KOPT-K1 (cell line): ENCODE results near the gene EPYC.
"Not testable (repeated sequence)": the region's sequence is repeated elsewhere in the genome, so short reads cannot be mapped to it uniquely, and the experiment has no call there.

Source experiments
- H3K27ac ChIP-seq: fragments of 200-600 bp; sonication (generic); 2 replicates; pipeline ENCODE4 v1.5.1; 2016; ENCODE audit warnings: antibody characterized with exemption, mild to moderate bottlenecking, low read depth, low read length; ENCODE audit not compliant: poor library complexity, severe bottlenecking
- H3K36me3 ChIP-seq: fragments of 200-600 bp; sonication (generic); 2 replicates; pipeline ENCODE4 v1.5.1; 2017; ENCODE audit warnings: antibody characterized with exemption, mild to moderate bottlenecking, low read length, moderate library complexity; ENCODE audit not compliant: insufficient read depth
- H3K9me3 ChIP-seq: fragments of 200-600 bp; sonication (generic); 2 replicates; pipeline ENCODE4 v1.5.1; 2017; ENCODE audit warnings: antibody characterized with exemption, low read length, mild to moderate bottlenecking; ENCODE audit not compliant: insufficient read depth, poor library complexity, severe bottlenecking

The EPYC gene

DNA sequence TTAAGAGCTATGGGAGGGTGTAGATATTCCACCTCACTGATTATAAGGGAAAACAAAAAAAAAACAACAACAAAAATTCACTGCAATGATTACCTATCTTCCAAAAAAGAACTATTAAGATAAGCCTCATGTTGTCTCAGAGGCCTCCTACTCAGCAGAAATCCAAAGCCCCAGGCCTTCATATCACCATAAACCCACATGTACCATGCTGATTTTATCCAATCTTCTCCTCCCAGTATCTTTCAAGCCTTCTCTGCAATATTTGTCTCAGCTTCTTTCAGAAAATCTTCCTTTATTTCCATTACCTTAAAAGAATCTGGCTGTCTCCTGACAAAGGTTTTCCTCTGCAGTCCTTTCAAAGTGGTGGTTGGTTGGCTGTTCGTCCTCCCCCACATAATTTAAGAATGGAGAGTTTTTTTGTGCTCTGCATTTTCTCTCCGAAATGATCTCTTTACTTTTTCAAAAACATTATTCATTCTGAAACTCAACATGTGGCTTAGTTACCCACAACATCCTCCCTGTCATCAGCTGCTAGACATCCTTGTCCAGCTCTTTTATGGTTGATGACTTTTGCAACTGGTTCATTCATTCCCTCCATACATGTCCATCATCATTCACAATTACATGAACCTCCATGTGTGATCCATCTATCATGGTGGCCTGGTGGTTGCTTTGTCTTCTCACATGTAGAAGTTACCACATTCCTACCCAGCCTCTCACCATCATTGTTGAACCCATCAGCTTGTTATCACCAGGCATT lies 2.9 kb upstream of the EPYC start:
- H3K36me3 ChIP-seq: no peaks in the 10 kb centered on the region
- no peak overlapping the region for H3K27ac ChIP-seq
- no peaks in the 10 kb centered on the region for H3K9me3 ChIP-seq

DNA sequence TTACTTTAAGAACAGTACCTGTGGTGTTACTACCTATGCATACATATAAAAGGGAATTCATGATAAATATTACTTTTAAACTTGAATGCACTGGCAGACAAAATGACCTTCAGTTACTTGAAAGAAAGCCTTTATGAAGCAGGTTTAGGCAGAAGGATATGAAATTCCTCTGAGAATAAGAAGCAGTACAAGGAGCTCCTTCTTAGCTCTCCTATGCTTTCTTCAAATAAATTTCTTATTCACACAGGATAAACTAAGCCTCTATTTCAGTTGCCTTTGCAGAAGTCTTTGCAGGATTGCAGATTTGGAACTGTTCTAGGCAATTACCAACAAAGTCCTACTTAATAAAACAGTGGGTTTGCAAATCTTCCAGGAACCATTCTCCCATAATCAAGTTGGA lies 1.0 kb downstream of the EPYC start:
- Histone ChIP-seq H3K27ac (no peak overlapping the region), H3K36me3 (no peaks in the 10 kb centered on the region), H3K9me3 (no peaks in the 10 kb centered on the region)

DNA sequence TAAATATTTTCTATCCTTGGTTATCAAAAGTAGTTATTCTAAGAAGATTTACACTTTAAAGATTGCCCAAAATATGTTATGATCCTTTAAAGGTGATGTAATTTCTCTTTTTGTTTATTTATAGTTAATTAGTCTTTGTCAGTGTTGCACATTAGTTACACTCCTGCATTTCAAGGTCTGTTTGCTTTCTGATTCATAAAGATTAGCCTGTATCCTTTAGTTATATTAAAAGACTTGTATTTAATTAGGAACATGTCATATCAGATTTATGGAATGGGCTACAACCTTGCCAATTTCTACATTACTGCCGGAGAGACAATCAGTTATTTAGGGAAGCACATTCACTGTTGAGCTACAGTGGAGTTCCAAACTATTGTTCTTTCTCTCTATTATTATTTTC lies 3.5 kb downstream of the EPYC start:
- Histone ChIP-seq H3K9me3 (no peaks in the 10 kb centered on the region), H3K36me3 (no peaks in the 10 kb centered on the region), H3K27ac (no peak overlapping the region)

DNA sequence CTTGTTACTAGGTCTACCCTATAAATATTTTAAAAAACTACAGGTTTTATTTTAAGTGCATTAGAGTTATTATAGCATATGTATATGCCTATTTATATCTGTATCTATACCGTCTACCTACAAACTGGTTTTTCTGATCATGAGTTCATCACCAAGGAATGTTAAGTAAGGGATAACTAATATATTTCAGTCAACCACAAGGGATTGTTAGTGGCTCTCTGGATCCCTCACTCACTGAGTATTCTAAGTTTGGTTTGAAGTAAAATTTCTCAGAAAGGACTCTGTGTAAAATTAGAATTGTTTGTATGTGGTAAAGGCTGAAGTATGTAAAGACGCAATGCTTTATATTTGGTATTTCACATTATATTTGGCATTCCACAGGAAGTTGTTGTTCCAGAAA lies 4.8 kb downstream of the EPYC start:
- H3K9me3 ChIP-seq: no peaks in the 10 kb centered on the region
- no peak overlapping the region for H3K27ac ChIP-seq
- no peaks in the 10 kb centered on the region for H3K36me3 ChIP-seq

DNA sequence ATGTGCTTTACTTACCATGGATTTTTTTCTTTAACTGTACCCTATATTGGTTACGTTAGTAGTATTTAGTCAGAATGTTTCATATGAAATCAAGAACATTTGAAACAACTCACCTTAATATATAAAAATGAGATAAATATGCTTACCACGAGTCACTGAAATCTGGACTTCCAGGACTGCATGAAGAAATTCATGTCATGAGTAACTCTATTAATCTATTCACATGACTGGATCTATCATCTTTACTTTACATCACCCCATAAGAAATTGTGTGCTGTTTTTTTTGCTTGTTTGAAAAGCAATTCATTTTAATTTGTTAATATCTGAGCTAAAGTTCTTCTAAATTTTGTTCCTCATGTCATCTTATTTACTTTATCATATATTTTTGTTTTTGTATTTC lies 5.2 kb downstream of the EPYC start:
- Histone ChIP-seq H3K9me3 (no peaks in the 10 kb centered on the region), H3K27ac (no peak overlapping the region), H3K36me3 (no peaks in the 10 kb centered on the region)

DNA sequence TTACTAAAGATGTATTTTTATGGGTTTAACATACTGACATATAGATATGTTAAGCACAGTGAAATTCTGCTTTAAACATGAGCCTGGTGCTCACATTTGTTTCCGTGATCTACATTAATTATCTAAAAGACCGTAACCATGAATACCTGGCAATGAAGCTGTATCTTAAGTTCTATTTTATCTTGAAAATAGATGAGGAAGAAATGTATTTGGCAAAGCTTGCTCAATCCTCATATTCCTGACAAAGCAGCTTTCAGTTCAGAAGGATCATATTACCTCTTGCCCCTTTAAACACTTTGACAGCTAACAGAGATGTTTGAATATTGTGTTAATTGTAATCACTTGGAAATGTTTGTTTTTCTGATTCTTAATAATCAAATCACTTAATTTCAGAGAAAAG lies 9.8 kb downstream of the EPYC start:
- H3K27ac ChIP-seq: no peak overlapping the region
- H3K9me3 ChIP-seq: no peaks in the 10 kb centered on the region
- H3K36me3 ChIP-seq: no peaks in the 10 kb centered on the region

DNA sequence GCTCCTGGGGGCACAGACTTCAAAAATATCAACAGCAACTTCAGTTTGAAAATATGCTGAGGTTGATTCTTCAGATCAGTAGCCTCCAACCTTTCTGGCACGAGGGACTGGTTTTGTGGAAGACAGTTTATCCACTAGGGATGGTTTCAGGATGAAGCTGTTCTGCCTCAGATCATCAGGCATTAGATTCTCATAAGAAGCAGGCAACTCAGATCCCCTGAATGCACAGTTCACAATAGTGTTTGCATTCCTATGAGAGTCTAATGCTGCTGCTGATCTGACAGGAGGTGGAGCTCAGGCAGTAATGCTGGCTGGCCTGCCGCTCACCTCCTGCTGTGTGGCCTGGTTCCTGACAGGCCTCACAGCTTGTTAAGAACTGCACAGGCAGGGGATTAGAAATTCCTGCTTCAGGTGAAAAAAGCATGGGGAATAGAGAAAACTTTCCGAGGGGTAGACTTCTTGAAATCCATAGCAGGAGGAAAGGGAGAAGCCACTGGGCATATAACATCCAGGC lies 12.8 kb downstream of the EPYC start:
- Histone ChIP-seq H3K36me3 (no peaks in the 10 kb centered on the region), H3K9me3 (no peaks in the 10 kb centered on the region), H3K27ac (no peak overlapping the region)

DNA sequence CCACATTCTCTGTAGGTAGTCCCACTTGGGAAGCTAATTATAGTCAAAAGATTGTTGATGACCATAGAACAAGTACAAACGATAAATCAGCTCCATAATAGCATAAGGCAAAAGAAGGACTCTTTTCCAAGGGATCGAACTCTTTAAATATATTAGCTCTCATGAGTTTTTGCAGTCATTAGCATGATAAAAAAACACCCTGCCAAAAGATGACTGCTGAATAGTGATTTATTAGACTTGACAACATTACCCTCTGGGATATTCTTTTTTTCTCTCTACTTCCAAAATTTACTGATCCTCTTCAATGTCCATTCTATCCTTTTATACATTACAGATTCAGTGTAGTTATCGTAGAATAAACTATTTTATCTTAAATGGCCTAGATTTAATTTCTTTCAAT lies 14.2 kb downstream of the EPYC start:
- Histone ChIP-seq H3K9me3 (no peaks in the 10 kb centered on the region), H3K36me3 (no peaks in the 10 kb centered on the region), H3K27ac (no peak overlapping the region)

DNA sequence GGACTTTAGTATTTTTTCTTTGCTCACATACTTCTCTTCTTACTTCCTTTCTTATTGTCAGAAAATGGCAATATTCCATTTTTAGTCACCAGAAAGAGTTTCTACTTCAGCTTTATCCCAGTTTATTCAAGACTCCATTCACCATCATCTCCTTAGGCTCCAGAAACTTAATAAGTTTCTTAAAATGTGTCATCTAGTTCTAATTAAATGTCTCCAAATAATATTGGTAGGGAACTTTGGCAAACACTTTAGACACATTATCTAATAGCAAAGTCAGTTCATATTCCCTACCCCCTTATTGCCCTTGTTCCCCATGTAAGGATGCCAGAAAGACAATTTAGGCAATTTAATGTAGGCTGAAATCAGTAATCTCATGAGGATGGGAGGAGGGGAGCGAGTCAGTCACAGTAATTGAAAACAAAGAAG lies 15.1 kb downstream of the EPYC start:
- Histone ChIP-seq H3K9me3 (no peaks in the 10 kb centered on the region), H3K27ac (no peak overlapping the region), H3K36me3 (no peaks in the 10 kb centered on the region)

DNA sequence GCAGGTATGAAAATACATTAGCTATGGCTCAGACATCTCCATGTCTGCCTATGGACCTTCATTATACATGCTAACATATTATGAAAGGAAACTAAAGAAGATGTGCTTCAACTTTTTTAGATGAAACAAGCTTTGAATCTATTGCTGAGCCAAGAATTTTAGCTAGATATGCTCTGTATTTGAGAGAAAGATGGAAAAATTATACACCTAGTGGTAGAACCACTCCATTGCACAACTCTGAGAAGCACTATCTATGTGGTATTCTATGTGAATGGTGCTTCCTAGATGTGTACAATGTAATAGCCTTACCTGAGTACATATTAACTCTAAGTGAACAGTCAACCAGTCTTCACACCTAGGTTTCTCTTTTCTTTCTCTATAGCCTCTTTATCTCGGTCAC lies 17.3 kb downstream of the EPYC start:
- H3K9me3 ChIP-seq: no peaks in the 10 kb centered on the region

DNA sequence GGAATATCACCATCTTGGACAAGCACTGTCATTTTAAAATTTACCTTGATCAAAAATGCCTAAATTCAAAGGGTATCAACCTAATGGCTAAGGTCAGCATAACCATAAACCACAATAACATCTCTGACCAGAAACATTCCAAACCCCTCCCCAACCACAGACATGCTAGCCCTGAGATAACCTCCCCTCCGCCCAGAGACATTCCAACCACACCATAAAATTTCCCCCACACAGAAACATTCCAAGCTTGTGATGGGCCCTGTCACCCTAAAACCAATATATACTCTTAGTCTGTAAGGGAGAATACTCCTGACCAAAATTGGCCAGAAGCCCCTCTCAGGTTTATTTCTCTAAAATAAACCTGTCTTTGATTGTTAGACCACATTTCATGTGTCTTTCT lies 17.7 kb downstream of the EPYC start:
- Histone ChIP-seq H3K27ac (no peak overlapping the region), H3K9me3 (no peaks in the 10 kb centered on the region), H3K36me3 (no peaks in the 10 kb centered on the region)

More for the DNA sequence above, 17.3 kb downstream of the EPYC start:
- H3K27ac ChIP-seq: no peak overlapping the region
- H3K36me3 ChIP-seq: no peaks in the 10 kb centered on the region

DNA sequence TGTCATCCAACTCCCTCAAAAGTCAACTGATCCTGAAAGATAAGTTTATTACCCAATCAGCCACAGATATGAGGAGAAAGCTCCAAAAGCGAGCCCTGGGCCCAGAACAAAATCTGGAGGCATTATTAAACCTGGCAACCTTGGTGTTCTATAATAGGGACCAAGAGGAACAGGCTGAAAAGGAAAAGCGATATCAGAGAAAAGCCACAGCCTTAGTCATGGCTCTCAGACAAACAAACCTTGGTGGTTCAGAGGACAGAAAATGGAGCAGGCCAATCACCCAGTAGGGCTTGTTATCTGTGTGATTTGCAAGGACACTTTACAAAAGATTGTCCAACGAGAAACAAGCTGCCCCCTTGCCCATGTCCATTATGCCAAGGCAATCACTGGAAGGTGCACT lies 19.4 kb downstream of the EPYC start:
- not testable (repeated sequence) for H3K36me3 ChIP-seq, H3K9me3 ChIP-seq, H3K27ac ChIP-seq

DNA sequence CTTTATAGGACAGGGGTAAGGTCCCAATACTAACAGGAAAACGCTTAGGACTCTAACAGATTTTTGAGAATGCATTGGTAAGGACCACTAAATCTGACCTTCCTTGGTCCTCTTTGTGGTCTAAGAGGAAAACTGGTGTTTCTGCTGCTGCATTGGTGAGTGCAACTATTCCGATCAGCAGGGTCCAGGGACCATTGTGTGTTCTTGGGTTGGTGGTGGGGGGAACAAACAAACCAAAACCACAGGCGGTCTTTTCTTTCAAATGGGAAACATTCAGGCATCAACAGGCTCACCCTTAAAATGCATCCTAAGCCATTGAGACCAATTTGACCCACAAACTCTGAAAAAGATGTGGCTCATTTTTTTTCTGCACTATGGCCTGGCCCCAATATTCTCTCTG lies 20.7 kb downstream of the EPYC start:
- Histone ChIP-seq H3K9me3 (no peaks in the 10 kb centered on the region), H3K36me3 (no peaks in the 10 kb centered on the region), H3K27ac (no peak overlapping the region)

DNA sequence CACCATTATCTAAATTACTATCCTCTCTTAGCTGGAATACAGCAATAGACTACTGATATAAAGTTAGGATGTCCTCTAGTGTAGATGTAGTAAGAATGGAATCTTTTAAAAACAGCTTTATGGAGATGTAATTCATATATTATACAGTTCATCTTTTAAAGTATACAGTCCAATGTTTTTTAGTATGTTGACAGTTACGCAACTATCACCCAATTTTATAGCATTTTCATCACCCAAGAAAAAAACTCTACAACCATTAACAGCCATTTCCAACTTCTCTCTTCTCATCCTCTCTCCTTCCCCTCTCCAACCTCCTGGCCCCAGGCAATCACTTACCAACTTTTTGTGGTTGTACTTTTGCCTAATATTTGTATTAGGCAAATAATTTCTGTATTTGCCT lies 22.6 kb downstream of the EPYC start:
- no peaks in the 10 kb centered on the region for H3K9me3 ChIP-seq
- H3K36me3 ChIP-seq: no peaks in the 10 kb centered on the region
- no peak overlapping the region for H3K27ac ChIP-seq

DNA sequence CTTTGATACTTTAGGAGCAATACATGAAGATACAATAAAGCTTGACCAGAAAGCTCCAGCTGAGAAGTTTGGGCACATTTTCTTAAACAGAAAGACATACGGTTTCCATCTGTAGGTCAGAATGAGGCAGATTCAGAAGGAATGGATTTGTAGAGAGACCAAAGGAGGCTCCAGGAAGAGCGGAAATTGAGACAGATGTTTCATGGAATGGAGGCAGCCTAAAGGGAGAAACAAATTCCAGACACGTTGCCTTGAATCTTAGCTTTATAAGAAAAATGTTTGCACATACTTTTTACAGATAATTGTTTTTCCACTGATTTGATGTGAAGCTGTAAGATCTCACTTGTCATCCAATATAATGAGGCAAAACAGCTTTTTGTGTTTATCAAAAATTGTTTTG lies 24.8 kb downstream of the EPYC start:
- no peak overlapping the region for H3K27ac ChIP-seq

DNA sequence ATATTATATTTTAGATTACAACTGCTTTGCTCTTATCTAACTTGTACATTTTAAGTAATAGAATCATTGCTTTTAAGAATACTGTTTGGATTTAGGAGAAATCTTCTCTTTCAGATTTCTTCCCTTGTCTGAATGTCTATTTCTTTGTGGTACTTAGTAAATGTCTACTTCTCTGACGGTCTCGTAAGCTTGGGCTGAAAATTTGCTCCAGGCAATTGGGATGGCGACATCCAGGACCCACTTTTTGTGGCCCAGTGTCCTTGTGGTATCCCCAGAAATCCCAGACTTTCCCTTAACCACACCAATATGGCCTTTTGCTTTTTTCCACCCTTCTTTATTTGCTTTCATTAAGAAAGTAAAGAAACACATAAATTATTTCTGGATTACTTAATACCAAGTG lies 25.8 kb downstream of the EPYC start:
- H3K36me3 ChIP-seq: no peaks in the 10 kb centered on the region

More for the DNA sequence above, 24.8 kb downstream of the EPYC start:
- H3K36me3 ChIP-seq: no peaks in the 10 kb centered on the region
- H3K9me3 ChIP-seq: no peaks in the 10 kb centered on the region

More for the DNA sequence above, 25.8 kb downstream of the EPYC start:
- no peaks in the 10 kb centered on the region for H3K9me3 ChIP-seq
- no peak overlapping the region for H3K27ac ChIP-seq
